HG02840 (cell line): ENCODE data around the gene DAPK2.
"Not testable (repeated sequence)": the region's sequence is repeated elsewhere in the genome, so short reads cannot be mapped to it uniquely, and the experiment has no call there.

Experiments used
- ATAC-seq: cut with Tn5 transposase; IDR thresholded peaks from one replicate; pipeline ENCODE4 v1.9.1; 2021; ENCODE audit warnings: mild to moderate bottlenecking, moderate library complexity, moderate number of reproducible peaks; ENCODE audit not compliant: unreplicated experiment, low FRiP score

The DAPK2 gene

DNA sequence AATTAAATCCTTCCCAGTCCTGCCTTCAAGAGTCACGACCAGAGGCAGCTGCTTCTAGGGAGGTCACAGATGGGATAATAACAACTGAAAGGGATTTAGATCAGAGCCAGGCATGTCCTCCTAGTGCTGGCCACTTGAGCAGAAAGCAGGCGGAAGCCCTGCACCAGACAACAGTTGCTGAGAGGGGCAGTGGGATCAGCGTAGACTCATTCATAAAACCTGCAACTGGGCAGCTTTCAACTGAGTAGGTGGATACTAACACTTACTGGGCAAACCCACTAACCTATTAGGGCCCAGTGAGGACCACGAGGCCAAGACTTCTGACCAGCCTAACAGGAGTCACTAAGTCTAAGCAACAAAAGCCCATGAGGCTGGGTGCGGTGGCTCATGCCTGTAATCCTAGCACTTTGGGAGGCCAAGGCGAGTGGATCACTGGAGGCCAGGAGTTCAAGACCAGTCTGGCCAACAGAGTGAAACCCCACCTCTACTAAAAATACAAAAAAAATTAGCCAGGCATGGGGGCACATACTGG is 67.0 kb downstream of the DAPK2 start:
- no peak for ATAC-seq

DNA sequence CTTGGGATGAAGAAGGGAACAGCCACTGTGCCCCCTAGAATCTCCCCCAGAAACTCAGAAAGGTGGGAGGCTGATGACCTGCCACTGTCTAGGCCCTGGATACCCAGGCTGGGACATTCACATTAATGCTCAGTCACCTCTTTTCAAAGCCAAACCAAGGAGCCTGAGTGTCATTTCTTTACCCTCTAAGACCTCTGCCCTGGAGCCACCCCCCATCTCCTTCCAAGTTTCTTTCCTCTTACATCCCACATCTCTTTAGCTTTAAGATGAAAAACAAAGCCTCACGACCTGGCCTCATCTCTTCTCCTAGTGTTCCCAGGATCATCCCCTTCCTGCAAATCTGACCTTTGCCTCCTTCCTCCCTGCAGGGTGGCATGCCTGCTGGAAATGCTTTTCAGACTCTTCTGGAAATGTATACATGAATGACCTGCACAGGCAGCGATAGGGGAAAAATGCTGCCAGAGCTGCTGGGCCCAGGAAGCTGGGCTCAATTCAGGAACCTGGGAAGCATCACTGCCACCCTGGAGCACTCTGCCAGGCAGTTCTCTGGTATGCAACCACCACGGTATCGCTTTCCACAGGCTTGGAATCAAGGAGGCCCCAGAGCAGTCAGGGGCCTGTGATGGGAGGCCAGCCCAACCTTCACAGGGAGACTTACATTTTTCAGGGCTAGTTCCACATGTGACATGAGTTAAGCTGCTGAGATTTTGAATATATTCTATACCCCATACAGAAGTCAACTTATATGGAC is 67.6 kb downstream of the DAPK2 start:
- ATAC-seq, result no peak

DNA sequence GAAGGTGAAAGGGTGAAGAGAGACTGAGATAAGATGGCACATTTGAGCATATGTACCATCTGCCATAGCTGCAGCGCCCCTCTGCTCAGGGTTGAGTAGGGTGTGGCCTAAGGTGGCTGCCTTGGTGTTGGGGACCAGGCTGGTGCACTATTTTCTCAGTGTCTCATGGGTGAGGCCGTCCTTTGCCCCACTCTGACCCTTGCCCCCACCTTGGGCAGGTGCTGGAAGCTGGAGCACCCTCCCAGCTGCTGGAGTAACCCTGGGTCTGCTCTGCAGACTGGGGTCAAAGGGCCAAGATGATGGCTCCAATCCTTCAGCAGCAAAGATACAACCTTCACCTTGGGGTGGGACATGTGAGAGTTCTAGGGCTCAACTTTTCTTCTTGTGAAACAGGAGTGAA is 69.2 kb downstream of the DAPK2 start:
- ATAC-seq, result no peak

DNA sequence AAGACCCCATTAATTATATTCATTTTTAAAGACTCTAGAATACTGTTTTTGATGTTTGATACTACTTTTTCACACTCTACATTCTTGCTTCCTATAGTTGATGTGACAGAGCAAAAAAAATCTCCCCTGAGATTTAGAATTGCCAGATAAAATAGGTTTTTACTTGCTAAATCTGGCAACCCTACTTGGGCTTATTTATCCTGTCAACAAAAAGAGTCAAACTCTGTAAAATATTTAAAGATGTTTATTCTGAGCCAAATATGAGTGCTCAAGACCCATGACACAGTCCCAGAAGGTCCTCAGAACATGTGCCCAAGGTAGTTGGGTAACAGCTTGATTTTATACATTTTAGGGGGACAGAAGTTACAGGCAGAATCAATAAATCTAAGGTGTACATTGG is 72.3 kb downstream of the DAPK2 start:
- no peak for ATAC-seq

DNA sequence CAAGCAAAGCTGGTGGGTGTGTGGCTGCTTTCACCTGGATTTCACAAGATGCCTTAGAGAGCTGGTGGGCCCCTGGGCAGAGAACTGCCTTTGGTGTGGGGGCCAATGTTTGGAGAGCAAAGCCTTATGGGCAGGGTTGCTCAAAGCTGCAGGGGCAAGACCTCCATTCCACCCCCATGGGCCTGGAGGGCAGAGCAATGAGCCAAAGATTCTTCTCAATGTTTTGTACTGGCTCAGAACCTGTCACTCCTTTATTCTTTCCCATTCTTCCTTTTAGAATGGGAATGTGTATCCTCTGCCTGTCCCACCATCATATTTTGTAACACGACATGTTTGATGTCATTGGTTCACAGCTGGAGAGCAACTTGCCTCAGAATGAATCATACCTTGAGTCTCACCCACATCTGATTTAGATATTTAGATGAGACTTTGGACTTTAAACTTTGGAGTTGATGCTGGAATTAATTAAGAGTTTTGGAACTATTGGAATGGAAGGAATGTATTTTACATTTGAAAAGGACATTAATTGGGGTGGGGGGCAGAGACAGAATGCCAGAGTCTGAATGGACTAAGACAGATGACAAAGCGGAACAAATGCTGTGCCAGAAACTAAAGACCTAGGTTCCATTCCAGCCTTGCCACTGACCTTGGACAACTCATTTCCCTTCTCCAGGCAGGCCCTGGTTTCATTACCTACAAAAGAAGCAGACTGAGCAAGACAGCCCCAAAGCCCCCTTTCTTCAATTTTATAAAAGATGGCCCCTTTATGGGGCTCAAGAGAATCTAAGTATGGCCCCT is 72.9 kb downstream of the DAPK2 start:
- ATAC-seq, result no peak

DNA sequence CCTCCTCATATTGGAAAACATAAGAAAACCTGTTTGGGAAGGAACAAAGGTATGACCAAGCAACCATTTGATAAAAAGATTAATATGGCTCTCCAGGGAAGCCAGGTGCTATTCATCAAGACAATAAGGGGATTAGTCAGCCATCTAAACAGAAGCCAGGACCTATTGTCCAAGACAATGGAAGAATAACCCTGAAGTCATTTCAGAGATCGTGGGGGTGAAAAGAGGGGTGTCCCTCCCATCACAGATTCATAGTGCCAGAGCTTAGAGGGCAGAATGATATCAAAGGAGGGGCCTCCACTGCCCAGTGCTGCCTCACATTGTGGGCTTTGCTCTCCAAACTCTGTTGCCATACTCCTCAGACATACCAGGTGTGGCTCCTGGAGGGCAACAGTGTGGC is 73.5 kb downstream of the DAPK2 start:
- ATAC-seq, result no peak

DNA sequence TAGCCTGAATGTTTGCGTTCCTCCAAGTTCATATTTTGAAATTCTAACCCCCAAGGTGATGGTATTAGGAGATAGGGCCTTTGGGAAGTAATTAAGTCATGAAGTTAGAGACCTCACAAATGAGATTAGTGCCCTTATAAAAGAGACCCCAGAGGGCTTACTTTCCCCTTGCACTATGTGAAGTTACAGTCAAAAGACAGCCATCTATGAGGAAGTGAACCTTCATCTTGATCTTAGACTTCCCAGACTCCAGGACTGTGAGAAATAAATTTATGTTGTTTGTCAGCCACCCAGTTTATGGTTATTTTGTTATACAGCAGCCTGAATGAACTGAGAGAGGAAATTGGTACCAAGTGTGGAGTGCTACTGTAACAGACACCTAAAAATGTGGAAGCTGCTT is 74.4 kb downstream of the DAPK2 start:
- no peak for ATAC-seq

DNA sequence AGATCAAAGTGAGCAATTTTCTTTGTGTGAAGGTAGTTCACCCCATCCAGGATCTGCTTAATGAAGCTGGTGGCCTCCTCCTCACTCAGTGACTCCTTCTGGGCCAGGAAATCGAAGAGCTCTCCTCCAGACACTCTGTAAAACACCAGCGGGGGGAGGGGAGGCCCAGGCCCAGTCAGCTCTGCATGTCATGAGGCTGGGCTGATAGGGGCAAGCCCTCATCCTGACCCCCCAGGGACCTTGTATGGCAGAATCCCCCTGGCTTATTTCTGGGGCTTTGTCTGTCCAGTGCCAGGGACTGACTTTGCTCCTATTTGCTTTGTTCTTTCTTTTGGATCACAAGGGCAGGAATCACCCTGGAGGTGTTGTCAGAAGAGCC is 74.9 kb downstream of the DAPK2 start:
- peak; percentile 26 for ATAC-seq

DNA sequence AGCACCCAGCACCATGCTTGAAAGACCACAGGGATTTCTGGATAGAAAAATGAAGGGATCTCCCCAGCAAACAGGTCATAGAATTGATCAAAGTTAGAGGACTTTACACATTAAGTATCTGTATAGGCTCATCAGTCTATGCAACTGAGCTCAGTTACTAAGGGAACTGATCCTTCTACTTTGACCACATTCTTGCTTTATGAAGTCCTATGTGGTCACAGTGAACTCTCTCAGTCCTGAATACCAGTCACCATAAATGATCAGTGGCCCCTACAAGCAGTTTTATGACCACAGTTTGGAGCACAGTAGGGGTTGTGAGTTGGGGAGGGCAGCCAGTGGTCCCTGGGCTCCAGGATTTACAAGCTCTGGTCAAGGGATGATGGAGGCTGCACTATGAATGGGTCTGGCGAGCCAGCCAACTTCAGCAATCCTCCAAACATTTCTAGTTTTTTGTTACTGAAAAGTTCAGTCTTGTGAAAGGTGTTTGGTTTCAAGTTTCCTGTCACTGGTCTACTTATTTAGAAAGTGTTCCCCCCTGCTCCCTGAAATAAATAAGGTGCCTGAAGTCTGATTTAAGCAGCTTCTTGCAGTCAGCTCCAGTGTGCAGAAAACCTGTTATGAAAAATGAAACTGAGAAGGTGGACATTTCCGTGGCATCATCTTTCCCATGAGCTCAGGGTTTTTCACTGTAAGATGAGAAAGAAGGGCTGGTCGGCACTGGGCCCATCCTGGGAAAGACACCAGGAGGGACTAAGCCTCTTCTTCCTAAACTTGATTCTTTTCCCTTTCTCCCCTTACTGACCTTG is 75.5 kb downstream of the DAPK2 start:
- peak; percentile 75 for ATAC-seq

DNA sequence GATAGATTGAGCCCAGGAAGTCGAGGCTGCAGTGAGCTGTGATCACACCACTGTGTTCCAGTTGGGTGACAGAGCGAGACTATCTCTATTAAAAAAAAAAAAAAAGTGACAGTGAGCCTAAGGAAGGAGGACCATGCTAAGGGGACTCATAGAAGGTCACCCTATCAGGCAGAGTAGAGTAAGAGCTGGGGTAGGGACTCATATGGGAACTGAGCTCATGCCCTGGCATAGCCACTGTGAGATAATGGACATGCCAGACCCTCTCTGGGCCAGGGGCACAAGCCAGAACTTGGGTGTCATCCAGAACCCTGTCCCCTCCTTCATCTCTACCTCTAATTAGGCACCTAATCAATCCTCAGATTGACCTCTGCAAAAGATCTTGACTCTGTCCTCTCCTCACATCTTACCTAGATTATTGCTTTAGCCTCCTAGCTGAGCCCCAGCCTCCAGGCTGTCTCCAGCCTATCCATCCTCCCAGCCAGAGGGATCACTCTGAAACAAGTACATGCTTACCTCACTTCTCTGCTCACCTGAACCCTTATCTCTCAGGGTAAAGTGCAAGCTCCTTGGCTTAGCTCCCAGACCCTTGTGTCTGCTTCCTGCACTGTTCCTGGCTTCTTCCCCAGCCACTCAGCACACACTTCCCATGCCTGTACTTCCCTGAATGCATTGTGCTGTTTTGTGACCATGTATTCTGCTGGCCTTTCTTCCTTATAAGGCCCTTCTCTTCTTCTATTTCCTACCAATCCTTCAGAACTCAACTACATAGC is 76.4 kb downstream of the DAPK2 start:
- no peak for ATAC-seq

DNA sequence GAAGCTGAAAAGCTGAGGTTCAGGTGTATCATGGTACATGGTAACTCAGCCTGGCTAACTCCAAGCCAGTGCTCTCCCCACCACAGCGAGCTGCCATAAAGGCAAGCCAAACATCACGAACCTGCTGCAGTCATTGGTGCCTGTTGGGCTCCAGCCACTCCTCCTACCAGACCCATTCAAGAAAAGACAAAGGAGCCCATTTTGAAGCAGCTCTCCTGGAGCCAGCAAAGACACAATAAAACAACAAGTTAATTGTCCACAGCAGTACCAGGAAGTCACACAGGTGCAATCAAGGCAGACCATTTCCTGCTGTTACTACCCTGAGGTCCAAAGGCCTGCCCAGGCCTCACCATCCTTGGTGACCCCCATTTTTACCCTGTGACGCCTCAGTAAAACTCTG is 77.6 kb downstream of the DAPK2 start:
- no peak for ATAC-seq

DNA sequence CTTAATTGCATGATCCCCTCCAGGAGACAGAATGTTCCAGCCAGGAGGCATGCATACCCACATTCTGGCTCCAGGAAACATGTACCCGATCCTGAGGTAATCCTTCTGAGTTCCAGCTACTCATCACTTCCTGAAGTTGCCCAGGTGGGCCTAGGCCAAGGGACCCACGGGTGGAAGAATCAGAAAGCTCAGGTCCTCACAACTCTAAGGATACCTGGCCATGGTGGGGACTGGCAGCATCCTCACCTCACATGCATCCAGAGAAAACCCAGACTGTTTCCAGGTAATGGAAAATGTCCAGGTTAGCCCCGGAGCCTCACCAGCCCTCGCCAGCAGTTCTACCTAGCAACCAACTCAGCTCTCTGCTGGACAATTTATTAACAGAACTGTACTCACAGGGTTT is 78.2 kb downstream of the DAPK2 start:
- no peak for ATAC-seq

DNA sequence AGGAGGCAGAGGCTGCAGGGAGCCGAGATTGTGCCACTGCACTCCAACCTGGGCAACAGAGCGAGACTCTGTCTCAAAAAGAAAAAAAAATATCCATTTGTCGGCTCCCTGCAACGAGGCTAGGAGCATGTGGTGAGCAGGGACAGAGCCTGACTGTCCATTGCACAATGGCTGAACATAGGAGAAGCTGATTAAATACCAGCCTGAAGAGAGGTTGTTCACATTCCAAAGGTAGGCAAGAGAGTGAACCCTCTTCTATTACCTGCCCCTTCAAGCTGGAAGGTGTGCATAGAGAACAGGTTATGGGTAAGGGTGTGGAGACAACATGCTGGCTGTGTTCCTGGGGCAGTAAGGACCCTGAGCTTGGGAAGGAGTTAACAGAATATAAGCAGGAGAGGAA is 78.7 kb downstream of the DAPK2 start:
- ATAC-seq, result no peak

DNA sequence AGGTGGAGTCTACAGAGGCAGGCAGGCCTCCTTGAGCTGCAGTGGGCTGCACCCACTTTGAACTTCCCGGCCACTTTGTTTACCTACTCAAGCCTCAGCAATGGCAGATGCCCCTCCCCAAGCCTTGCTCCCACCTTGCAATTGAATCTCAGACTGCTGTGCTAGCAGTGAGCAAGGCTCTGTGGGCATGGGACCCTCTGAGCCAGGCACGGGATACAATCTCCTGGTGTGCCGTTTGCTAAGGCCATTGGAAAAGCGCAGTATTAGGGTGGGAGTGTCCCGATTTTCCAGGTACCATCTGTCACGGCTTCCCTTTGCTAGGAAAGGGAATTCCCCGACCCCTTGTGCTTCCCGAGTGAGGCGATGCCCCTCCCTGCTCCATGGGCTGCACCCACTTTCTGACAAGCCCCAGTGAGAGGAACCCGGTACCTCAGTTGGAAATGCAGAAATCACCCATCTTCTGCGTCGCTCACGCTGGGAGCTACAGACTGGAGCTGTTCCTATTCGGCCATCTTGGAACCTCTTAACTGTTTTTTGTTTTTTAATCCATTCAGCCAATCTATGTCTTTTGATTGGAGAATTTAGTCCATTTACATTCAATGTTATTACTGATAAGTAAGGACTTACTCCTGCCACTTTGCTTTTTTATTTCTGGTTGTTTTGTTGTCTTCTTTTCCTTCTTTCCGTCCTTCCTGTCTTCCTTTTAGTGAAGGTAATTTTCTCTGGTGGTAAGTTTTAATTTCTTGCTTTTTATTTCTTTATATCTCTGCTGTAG is 83.2 kb downstream of the DAPK2 start:
- ATAC-seq, result not testable (repeated sequence)

DNA sequence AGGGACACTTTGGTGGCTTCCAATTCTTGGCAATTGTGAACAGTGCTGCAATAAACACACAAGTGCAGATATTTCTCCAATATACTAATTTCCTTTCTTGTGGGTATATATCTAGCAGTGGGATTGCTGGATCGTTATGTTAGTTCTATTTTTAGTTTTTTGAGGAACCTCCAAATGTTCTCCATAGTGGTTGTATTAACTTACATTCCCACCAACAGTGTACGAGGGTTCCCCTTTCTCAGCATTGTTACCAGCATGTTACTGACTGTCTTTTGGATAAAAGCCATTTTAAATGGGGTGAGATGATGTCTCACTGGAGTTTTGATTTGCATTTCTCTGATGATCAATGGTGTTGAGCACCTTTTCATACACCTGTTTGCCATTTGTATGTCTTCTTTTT is 92.8 kb downstream of the DAPK2 start:
- no peak for ATAC-seq

DNA sequence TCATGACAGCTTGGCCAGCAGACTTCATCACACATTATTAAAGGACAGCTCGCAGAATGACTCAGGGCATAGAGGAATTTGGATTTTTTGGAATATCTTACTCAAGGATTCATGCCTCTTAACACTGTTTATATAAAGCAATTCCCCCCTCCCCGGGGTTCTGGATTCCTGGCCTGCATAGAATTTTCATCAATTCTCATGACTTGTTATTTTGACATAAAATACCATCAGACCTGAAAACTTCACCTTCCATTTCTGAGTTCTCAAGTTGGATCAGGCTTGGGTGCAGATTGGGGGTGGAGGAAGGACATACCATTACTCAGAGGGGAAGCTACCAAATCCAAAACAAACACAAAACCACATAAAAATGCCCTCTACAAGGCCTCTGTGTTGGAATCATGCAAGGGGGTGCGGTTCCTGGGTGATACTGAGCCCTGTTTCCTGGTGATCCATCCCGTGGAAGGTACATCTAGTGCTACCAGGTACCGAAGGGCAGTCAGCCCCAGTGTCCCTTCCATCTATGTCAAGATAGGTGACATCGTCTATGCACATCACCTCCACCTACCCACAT is 95.3 kb downstream of the DAPK2 start:
- no peak for ATAC-seq

DNA sequence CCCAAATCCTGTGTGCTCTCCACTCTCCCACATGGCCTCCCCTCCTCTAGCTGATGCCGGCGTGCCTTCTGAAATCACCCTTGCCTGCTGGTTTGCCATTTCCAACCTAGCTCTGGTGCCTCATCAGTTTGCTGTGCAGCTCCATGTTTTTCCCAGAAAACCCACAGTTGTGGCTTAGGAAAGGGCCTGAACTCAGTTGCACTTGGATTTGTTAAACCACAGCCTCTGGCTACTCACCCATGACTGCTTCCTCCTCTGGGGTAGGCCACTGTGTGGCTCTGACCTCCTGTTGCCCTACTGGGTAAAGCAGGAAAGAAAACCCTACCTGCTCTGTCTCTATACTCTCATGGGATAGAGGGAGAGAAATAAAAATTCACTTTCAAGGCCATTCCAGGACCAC is 97.3 kb downstream of the DAPK2 start:
- no peak for ATAC-seq

DNA sequence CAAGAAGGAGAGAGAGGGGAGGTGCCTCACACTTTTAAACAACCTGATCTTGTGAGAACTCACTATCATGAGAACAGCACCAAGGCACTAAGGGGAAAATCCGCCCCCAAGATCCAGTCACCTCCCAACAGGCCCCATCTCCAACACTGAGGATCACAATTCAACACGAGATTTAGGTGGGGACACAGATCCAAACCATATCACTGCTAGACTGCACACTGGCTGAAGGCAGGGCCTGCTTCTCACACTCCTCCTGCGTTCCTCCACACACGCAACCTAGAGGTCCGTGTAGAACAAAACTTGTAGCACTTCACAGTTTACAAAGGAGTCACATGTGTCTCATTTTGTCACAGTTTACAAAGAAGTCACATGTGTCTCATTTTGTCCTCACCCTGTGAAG is 97.8 kb downstream of the DAPK2 start:
- no peak for ATAC-seq

DNA sequence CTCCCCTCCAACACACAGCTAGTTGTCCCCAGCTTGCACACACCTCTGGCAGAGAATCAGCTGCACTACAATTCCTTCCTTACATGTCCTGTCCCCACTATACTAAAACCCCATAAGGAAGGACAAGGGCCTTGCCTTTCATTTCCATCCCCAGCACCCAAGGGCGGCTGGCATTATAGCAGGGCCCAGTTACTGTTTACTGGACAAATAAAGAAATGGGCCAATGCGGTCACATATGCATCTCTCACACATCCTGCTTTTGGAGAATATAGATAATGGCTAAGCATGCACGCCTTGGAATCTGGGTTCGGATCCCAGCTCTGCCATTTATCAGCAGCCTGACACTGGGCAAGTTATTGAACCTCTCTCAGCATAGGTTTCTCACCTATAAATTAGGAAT is 99.1 kb downstream of the DAPK2 start:
- no peak for ATAC-seq
